ENCODE data around the gene ARHGAP26. TPM values are rescaled to one million over a fixed set of nuclear protein-coding genes. Genes with fewer than 3 reads are reported as not detected.
A peak's percentile ranks its signal among the peaks of the same experiment; 100 is the strongest.

Gene ARHGAP26
- polyA plus RNA-seq, 1 donor (not counting 4 experiments of a cell fraction or from before 2014, with no cell fraction given) = 3.9 TPM

DNA sequence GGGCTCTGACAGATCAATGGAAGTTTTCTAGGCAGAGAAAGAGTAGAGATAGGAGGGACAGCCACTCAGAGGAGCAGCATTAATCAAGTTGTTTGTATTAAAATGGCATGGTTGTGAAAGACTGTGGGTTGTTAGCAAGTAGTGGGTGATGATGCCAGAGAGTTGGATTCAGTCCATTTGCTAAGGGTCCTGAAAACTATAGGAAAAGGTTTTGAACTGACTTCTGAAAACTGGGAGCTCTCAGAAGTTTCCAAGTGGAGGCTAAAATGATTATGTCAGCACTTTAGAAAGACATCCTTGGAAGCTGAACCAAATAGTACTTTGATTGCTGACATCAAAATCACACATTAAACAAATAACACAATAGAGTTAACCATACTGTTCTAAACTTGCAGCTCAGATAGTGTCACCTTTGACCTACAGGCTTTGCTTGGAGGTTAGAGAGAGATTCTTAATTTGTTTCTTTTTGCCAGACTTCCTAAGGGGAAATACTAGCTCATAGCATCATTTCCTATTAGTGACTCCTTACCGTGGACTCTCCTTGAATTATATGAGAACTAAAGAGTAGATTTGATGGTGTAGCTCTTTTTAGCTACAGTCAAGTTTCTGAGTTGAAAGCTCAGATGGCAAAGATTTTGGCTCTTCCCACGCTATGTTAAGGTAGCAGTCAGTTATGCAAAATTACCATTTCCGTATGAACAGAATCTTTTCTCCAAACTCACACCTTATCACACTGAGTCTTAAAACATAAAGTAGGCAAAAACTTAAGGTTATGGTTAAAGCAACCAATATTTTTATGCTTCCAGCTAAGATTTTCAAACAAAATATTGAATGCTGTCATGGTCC lies 356.2 kb downstream of the ARHGAP26 start:
- Histone ChIP-seq H3K27me3 (ENCODE audit: control insufficient read depth, extremely low read depth, insufficient read depth, low read length) (no peaks in the 10 kb centered on the region), H3K27ac (ENCODE audit: control insufficient read depth, insufficient read depth, low read length) (no peak overlapping the region), H3K4me3 (ENCODE audit: control insufficient read depth in 2 of 3, extremely low read depth in 1 of 3, insufficient read depth in 2 of 3, low read depth in 1 of 3, low read length in 3 of 3) (no peak overlapping the region), H3K36me3 (ENCODE audit: control insufficient read depth in 2 of 2, extremely low read depth in 1 of 2, insufficient read depth in 2 of 2, low read length in 2 of 2) (no peaks in the 10 kb centered on the region), H2AFZ (ENCODE audit: control insufficient read depth, low read length) (no peak overlapping the region), H3K9me1 (ENCODE audit: control insufficient read depth, extremely low read depth, insufficient read depth, low read length) (no peaks in the 10 kb centered on the region), H3K9me3 (ENCODE audit: control insufficient read depth, low read depth, low read length) (no peaks in the 10 kb centered on the region), H4K20me1 (ENCODE audit: control insufficient read depth, extremely low read depth, insufficient read depth, low read length) (no peaks in the 10 kb centered on the region), H3K4me1 (ENCODE audit: control insufficient read depth, extremely low read depth, insufficient read depth, low read length) (no peaks in the 10 kb centered on the region), H3K4me2 (ENCODE audit: control insufficient read depth, extremely low read depth, insufficient read depth, low read depth, low read length) (no peak overlapping the region), H3K79me2 (ENCODE audit: control insufficient read depth, insufficient read depth, low read length) (no peaks in the 10 kb centered on the region), H3K9ac (ENCODE audit: control insufficient read depth, extremely low read depth, insufficient read depth, low read length) (no peak overlapping the region)
- TF ChIP-seq, protein P1, sequence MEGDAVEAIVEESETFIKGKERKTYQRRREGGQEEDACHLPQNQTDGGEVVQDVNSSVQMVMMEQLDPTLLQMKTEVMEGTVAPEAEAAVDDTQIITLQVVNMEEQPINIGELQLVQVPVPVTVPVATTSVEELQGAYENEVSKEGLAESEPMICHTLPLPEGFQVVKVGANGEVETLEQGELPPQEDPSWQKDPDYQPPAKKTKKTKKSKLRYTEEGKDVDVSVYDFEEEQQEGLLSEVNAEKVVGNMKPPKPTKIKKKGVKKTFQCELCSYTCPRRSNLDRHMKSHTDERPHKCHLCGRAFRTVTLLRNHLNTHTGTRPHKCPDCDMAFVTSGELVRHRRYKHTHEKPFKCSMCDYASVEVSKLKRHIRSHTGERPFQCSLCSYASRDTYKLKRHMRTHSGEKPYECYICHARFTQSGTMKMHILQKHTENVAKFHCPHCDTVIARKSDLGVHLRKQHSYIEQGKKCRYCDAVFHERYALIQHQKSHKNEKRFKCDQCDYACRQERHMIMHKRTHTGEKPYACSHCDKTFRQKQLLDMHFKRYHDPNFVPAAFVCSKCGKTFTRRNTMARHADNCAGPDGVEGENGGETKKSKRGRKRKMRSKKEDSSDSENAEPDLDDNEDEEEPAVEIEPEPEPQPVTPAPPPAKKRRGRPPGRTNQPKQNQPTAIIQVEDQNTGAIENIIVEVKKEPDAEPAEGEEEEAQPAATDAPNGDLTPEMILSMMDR (optimal IDR thresholded peaks at IDR 0.05 in 1 of 3, IDR thresholded peaks at IDR 0.05 in 1 of 3, conservative IDR thresholded peaks at IDR 0.05 in 1 of 3; ENCODE audit: extremely low read depth in 1 of 3, insufficient read depth in 2 of 3, low read length in 3 of 3) = no peak
- no peak for TF ChIP-seq EZH2 (IDR thresholded peaks at IDR 0.05; ENCODE audit: low read length)
- dilution Hi-C loops (cut with MboI; ENCODE audit: extremely low pct_ligation_motif_present, low sequenced_read_pairs) = no loop called here
- DNase-seq (ENCODE audit: low read depth, low spot score) (no peak), FAIRE-seq (no peak)

DNA sequence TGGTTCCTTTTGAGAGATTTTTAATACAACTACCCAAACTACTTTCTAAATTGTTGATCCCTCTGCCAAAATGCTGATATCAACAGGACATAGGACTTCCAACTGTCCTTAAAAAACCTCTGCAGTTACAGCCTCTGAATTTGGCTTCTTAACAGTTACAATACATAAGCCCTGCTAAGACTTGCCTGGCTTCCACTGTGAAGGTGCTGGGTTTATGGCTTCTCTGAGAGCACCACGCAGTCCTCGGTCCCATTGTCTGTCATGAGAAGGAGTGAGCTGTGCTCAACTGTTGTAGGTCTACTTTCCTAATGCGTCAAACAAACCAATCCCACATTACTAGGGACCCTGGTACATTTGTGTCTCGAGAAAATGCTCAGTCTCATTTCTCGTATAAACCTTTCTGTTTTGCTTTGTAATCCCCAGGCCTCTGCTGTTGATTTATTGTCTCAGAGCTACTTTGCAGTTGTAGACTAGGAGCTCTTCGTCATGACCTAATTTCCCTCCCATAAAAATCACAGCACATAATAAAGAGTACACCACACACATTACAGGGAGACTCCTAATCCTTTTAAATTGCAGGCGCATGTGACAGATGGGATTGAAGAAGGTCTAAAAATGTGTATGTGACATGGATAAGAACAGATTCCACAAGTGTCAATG lies 358.4 kb downstream of the ARHGAP26 start:
- FAIRE-seq = peak; percentile 41
- no peaks in the 10 kb centered on the region for H3K36me3 ChIP-seq (ENCODE audit: control insufficient read depth in 2 of 2, extremely low read depth in 1 of 2, insufficient read depth in 2 of 2, low read length in 2 of 2)
- no peaks in the 10 kb centered on the region for H3K4me1 ChIP-seq (ENCODE audit: control insufficient read depth, extremely low read depth, insufficient read depth, low read length)
- H3K9me1 ChIP-seq (ENCODE audit: control insufficient read depth, extremely low read depth, insufficient read depth, low read length) = no peaks in the 10 kb centered on the region
- no peak overlapping the region for H3K27ac ChIP-seq (ENCODE audit: control insufficient read depth, insufficient read depth, low read length)
- dilution Hi-C loops (cut with MboI; ENCODE audit: extremely low pct_ligation_motif_present, low sequenced_read_pairs) = no loop called here
- no peak overlapping the region for H3K9ac ChIP-seq (ENCODE audit: control insufficient read depth, extremely low read depth, insufficient read depth, low read length)
- H3K27me3 ChIP-seq (ENCODE audit: control insufficient read depth, extremely low read depth, insufficient read depth, low read length) = no peaks in the 10 kb centered on the region
- no peaks in the 10 kb centered on the region for H3K9me3 ChIP-seq (ENCODE audit: control insufficient read depth, low read depth, low read length)
- H2AFZ ChIP-seq (ENCODE audit: control insufficient read depth, low read length) = peak overlapping the region; percentile 42
- no peak for DNase-seq (ENCODE audit: low read depth, low spot score)
- H4K20me1 ChIP-seq (ENCODE audit: control insufficient read depth, extremely low read depth, insufficient read depth, low read length) = no peaks in the 10 kb centered on the region
- no peak overlapping the region for H3K4me2 ChIP-seq (ENCODE audit: control insufficient read depth, extremely low read depth, insufficient read depth, low read depth, low read length)
- no peak for TF ChIP-seq EZH2 (IDR thresholded peaks at IDR 0.05; ENCODE audit: low read length)
- no peaks in the 10 kb centered on the region for H3K79me2 ChIP-seq (ENCODE audit: control insufficient read depth, insufficient read depth, low read length)
- H3K4me3 ChIP-seq (ENCODE audit: control insufficient read depth in 2 of 3, extremely low read depth in 1 of 3, insufficient read depth in 2 of 3, low read depth in 1 of 3, low read length in 3 of 3) = no peak overlapping the region

All from keratinocyte (primary cell).